GM12891 (cell line): ENCODE data around the gene SLC9A9.

Source experiments
- POLR2A ChIP-seq: IDR thresholded peaks from 2 replicates; pipeline ENCODE4 v1.6.1; 2011; ENCODE audit warnings: low read depth, low read length, control low read depth
- SPI1 ChIP-seq: IDR thresholded peaks from 2 replicates; pipeline ENCODE4 v1.6.1; 2011; ENCODE audit warnings: low read depth, low read length, control low read depth
- TAF1 ChIP-seq: IDR thresholded peaks from 2 replicates; pipeline ENCODE4 v1.6.1; 2011; ENCODE audit warnings: low read depth, low read length, control low read depth

DNA sequence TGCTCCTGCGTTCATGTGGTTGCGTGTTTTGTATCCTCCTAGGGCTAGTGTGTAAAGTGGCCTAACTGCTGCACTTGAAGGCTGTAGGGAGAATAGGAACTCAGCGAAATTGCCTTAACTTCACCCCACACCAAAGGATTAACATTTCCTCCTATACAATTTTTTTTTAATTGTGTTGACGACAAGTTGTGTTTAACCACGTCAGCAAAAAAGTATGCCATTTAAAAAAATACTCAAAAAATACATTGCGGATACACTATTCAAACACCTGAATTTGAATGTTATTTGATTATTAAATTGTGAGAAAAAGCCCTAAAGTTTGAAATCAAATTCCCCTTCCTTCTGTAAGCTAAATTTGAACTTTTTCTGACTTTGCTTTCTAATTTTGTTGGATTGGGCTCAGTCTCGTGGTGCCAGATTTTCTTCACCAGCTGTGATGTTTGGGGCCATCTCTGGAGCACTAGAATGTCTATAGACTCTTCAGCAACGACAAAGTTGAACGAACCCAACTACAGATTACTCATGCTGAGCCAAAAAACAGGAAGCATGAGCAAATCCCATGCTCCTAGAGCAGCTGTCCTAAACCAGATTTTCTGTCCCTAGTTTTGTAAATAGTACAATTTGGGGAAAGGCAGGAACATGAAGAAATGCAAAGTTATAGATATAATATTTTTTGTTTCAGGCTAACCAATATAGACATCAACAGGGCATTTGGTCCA lies 8.1 kb upstream of the SLC9A9 start:
- no peak for TF ChIP-seq TAF1
- no peak for TF ChIP-seq POLR2A
- TF ChIP-seq SPI1 = no peak
